HG02938 (cell line): ENCODE results near the gene TRIO.

Source experiments
- ATAC-seq: cut with Tn5 transposase; IDR thresholded peaks from one replicate; pipeline ENCODE4 v1.9.1; 2021; ENCODE audit warnings: mild to moderate bottlenecking, moderate library complexity; ENCODE audit not compliant: unreplicated experiment

The TRIO gene

GRCh38 chr5:14145435-14146334, 2.5 kb downstream of the TRIO start:
- no peak for ATAC-seq

GRCh38 chr5:14146725-14147124, 3.6 kb downstream of the TRIO start:
- no peak for ATAC-seq

GRCh38 chr5:14147210-14147609, 4.1 kb downstream of the TRIO start:
- ATAC-seq: no peak

GRCh38 chr5:14148483-14148882, 5.3 kb downstream of the TRIO start:
- ATAC-seq: no peak

DNA sequence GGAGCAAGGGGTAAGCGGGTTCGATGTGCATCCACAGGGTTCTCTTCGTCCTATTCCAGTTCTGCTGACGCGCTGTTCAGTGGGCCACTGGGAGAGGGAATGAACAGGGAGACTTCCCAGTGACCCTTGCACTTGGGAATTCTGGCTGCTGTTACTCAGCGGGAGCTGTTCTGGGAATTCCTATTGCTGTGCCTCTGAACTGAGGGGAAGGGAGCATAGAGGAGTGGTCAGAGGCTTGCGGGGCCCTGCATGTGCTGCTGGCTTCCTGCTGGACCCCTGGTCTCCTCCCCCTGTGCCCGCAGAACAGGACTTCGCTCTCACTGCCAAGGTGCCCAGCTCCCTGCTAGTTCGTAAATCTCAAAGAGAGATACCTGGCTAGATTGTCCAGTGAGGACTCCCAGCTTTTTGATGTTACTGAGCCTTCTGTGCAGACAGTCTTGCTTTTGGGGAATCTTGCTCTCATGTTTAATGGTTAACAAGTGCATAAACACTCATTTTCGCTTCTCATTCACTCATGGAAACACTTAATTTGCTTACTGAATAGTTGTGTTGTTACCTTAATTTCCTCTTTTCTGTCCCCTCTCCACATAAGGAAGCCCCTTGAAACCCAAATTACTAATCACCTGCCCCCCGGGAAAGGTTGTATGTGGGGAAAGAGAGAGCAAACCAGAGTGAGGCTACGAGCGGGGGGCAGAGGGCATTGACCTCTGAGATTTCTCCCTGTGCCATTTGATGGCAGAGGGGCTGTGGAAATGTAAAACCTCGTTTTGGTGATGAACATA, 5.9 kb downstream of the TRIO start:
- ATAC-seq: peak; percentile 25

DNA sequence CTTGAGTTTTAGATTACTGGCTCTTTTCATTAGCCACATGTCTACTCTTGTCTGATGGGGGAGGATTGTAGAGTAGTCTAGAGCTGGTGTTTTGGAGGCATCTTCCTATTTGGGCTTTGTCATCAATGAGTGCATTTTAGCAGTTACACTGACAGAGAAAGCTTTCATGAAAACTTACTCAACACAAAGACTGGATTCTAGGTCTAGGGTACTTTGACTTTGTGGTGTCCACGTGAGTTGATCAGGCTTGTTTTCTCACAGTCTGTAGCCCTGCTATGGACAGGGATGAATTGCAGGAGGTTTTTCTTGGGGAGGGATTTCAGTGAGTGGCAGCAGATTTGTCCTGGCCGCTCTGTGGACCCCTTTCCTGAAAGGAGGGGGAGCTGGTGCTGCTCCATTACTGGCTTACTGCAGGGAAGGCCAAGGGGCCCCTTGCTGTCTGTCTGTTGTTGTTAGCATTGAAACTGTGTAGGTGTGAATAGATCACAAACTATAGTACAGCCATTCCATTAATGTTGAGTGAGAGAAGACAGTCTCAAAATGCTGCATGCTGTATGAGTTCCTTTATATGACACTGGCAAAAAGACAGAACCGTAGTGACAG, 6.6 kb downstream of the TRIO start:
- ATAC-seq: no peak

DNA sequence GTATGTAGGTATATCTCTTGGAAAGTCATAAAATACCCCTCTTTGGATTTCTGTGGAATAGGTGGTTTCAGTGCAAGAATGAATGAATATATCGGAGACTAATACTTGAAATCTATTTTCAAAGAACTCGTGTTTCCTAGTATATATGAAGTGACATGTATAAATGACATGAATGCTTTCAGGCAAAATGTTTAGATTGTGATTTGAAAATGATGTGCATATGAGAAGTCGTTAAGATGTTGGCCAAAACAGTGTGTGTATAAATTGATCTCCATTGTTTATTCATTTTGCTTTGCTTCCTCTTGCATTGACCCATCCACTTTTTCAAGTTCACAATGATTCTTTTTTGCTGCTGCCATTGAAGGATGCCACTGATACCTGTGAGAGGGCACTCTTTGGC, 8.3 kb downstream of the TRIO start:
- no peak for ATAC-seq

GRCh38 chr5:14153071-14153864, 10.1 kb downstream of the TRIO start:
- no peak for ATAC-seq

GRCh38 chr5:14153932-14154731, 11.0 kb downstream of the TRIO start:
- no peak for ATAC-seq

DNA sequence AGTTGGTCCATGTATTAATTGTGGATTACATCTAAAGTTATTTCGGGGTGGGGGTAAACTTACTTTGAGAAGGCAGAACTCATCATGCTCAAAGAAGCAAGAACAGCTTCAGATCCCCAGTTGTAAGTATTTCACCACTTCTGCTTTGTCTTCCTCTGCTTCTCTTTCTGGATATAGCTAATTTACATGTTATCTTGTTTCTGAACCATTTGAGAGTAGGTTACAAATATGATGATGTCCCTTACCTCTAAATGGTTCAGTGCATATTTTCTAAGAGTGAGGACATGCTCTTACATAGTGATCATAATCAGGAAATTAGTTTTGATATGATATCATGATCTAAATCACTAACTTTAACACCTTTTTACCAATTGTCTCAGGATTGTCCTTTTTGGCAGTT, 11.9 kb downstream of the TRIO start:
- peak; percentile 71 for ATAC-seq

- no peak for ATAC-seq
Measured at GRCh38 chr5:14155739-14156138, 12.6 kb downstream of the TRIO start.

- ATAC-seq: no peak
Measured at GRCh38 chr5:14156290-14156649, 13.1 kb downstream of the TRIO start.

GRCh38 chr5:14156650-14157492, 13.7 kb downstream of the TRIO start:
- peak; percentile 68 for ATAC-seq

DNA sequence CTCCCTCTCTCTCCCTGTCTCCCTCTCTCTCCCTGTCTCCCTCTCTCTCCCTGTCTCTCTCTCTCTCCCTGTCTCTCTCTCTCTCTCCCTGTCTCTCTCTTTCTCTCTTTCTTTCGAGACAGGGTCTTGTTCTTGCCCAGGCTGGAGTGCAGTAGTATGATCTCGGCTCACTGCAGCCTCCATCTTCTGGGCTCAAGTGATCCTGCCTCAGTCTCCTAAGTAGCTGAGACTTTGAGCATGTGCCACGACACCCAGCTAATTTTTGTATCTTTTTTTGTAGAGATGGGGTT, 14.3 kb downstream of the TRIO start:
- no peak for ATAC-seq

DNA sequence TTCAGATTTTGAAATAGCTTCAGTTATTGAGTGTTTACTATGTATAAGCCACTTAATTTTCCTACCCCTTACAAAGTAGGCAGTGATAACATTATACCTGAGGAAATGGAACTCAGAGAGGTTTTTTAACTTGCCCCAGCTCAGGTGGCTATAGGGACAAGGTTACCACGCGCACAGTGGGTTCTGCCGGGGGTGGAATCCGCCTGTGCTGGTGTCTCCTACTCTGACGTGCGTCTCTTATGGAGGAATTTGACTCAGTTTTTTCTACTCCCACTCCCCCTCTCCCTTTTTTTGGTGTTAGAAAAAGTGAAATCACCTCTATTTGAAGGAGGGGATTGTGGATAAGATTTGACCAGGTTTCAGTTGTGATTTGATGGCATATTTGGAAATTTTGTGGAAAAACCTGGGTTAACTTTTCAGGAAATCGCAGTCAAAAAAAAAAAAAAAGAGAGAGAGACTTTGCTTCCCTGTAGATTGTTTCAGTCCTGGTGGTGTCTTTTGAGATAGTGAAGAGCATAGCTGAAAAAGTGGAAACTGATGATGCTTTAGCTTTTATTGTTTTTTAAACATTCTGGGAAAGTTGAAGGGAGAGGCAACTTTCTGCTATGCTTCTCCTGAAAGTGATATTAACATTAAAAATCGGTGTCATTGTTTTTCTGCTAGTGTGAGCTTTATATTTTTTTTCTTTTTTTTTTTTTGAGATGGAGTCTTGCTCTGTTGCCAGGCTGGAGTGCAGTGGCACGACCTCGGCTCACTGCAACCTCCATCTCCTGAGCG, 15.9 kb downstream of the TRIO start:
- no peak for ATAC-seq

- ATAC-seq: no peak
Measured at GRCh38 chr5:14161825-14162556, 18.8 kb downstream of the TRIO start.

DNA sequence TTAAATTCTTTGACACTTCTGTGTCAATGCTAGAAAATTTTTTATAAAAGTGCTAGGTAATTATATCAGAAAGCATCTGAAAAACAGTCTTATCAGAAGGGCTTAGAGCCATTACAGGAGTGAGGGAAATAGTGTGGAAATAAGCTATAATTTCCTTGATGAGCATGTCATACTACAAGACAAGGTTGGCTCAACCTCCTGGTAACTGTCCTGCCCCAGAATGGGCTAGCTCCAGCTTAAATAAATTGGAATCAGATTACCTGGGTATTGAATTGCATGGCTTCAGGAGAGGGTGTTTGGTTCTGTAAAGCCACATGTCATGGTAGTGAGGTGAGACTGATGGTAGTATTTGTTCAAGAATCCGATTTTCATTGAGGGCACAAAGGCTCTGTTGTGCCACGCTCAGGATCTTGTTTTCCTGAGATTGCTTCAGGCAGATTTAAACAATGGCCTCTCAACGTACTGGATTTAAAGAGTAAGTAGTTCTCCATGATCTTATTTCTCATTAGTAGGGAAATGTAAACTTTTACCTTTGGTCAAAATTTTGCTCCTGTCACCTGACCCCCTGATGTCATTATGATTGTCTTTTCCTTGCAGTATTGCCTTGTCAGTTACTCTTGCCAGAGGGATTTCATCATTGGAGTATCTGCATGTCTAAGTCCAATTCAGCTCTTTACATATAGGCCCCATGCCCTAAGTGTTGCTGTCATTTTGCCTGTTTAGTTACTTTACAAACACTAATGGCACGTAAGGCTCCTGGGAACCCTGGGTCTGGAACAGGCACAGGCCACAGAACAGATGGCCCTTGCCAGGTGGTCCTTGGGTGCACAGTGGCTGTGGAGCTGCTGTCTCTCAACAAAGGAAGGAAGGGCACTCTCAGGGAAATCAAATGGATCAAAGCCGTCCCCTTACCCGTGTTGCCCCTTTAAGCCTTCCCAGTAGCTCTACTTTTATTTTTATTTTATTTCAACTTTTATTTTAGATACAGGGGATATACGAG, 21.3 kb downstream of the TRIO start:
- no peak for ATAC-seq
